ENCODE measurements around the gene SLC5A6.

SLC5A6 gene

GRCh38 chr2:27154488-27154887 is 57.6 kb downstream of the SLC5A6 start:
- TF ChIP-seq CTCF (IDR thresholded peaks at IDR 0.05; ENCODE audit: low read length, missing control alignments): no peak
- H3K4me3 ChIP-seq (replicated peaks; ENCODE audit: low read depth, low read length): no peak overlapping the region
- DNase-seq (ENCODE audit: low read depth): no peak

- no peak for DNase-seq (ENCODE audit: low read depth)
- H3K4me3 ChIP-seq (replicated peaks; ENCODE audit: low read depth, low read length): no peak overlapping the region
- no peak for TF ChIP-seq CTCF (IDR thresholded peaks at IDR 0.05; ENCODE audit: low read length, missing control alignments)
These were observed 59.1 kb downstream of the SLC5A6 start for GRCh38 chr2:27152796-27153464.

- no peak for DNase-seq (ENCODE audit: low read depth)
- H3K4me3 ChIP-seq (replicated peaks; ENCODE audit: low read depth, low read length): no peak overlapping the region
- TF ChIP-seq CTCF (IDR thresholded peaks at IDR 0.05; ENCODE audit: low read length, missing control alignments): no peak
These were observed 59.8 kb downstream of the SLC5A6 start for GRCh38 chr2:27152102-27152795.

GRCh38 chr2:27150639-27151230 is 61.3 kb downstream of the SLC5A6 start:
- no peak for DNase-seq (ENCODE audit: low read depth)
- no peak for TF ChIP-seq CTCF (IDR thresholded peaks at IDR 0.05; ENCODE audit: low read length, missing control alignments)
- no peak overlapping the region for H3K4me3 ChIP-seq (replicated peaks; ENCODE audit: low read depth, low read length)
